ENCODE measurements around the gene CT45A3.
"Not testable (repeated sequence)": the region's sequence is repeated elsewhere in the genome, so short reads cannot be mapped to it uniquely, and the experiment has no call there.

CT45A3 gene, protein sequence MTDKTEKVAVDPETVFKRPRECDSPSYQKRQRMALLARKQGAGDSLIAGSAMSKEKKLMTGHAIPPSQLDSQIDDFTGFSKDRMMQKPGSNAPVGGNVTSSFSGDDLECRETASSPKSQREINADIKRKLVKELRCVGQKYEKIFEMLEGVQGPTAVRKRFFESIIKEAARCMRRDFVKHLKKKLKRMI

DNA sequence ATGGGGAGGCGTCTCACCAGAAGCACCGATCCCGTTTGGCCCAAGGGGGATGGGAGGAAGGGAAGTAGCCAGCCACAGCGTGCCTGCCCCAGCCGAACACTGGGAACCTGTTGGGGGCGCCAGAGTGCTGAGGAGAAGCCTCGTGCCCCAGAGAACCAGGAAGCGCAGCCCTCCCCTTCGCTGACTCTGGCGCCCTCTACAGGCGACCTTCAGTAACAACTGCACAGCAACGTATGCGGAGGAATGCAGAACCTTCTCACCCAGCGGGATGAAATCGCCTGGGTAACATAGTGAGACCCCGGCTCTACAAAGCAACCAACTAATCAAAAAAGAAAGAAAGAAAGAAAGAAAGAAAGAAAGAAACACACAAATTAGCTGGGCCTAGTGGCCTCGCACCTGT, at the start of gene CT45A3:
Gene CT45A3 (minus strand): TSS at position 101 of the 400 bp plus-strand sequence. CDS start 3,747 bp downstream, outside the sequence.
- H2AFZ ChIP-seq (ENCODE audit: low read depth, low read length, severe bottlenecking); H3K9ac ChIP-seq (ENCODE audit: low read length); H3K27me3 ChIP-seq (ENCODE audit: low read length); H3K27ac ChIP-seq (ENCODE audit: low read depth, low read length); H3K4me2 ChIP-seq (ENCODE audit: low read depth, low read length, poor library complexity, severe bottlenecking); H3K4me3 ChIP-seq (ENCODE audit: insufficient read depth, low read length, poor library complexity, severe bottlenecking); H3K9me3 ChIP-seq (ENCODE audit: insufficient read depth, low read length); H3F3A ChIP-seq (ENCODE audit: insufficient read depth); H3K36me3 ChIP-seq (ENCODE audit: low read length); H3K79me2 ChIP-seq (ENCODE audit: insufficient read depth, low read length); H4K20me1 ChIP-seq (ENCODE audit: low read depth, low read length); H3K9me2 ChIP-seq (replicated peaks; ENCODE audit: insufficient read depth, low read length): not testable (repeated sequence)

DNA sequence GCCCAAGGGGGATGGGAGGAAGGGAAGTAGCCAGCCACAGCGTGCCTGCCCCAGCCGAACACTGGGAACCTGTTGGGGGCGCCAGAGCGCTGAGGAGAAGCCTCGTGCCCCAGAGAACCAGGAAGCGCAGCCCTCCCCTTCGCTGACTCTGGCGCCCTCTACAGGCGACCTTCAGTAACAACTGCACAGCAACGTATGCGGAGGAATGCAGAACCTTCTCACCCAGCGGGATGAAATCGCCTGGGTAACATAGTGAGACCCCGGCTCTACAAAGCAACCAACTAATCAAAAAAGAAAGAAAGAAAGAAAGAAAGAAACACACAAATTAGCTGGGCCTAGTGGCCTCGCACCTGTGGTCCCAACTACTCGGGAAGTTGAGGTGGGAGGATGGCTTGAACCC, 34.7 kb upstream of the CT45A3 start, which contains the start of gene CT45A6:
Gene CT45A6 (minus strand): TSS at position 101 of the 400 bp plus-strand sequence. CDS start 3,794 bp downstream, outside the sequence.
- H3K79me2 ChIP-seq (ENCODE audit: insufficient read depth, low read length); H3K9me3 ChIP-seq (ENCODE audit: insufficient read depth, low read length); H3K4me3 ChIP-seq (ENCODE audit: insufficient read depth, low read length, poor library complexity, severe bottlenecking); H3K27me3 ChIP-seq (ENCODE audit: low read length); H3K27ac ChIP-seq (ENCODE audit: low read depth, low read length); H4K20me1 ChIP-seq (ENCODE audit: low read depth, low read length); H2AFZ ChIP-seq (ENCODE audit: low read depth, low read length, severe bottlenecking); H3K9me2 ChIP-seq (replicated peaks; ENCODE audit: insufficient read depth, low read length); H3K9ac ChIP-seq (ENCODE audit: low read length); H3K36me3 ChIP-seq (ENCODE audit: low read length); H3K4me2 ChIP-seq (ENCODE audit: low read depth, low read length, poor library complexity, severe bottlenecking); H3F3A ChIP-seq (ENCODE audit: insufficient read depth): not testable (repeated sequence)

DNA sequence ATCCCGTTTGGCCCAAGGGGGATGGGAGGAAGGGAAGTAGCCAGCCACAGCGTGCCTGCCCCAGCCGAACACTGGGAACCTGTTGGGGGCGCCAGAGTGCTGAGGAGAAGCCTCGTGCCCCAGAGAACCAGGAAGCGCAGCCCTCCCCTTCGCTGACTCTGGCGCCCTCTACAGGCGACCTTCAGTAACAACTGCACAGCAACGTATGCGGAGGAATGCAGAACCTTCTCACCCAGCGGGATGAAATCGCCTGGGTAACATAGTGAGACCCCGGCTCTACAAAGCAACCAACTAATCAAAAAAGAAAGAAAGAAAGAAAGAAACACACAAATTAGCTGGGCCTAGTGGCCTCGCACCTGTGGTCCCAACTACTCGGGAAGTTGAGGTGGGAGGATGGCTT, 17.4 kb upstream of the CT45A3 start, which contains the start of gene CT45A5:
Gene CT45A5 (minus strand): TSS at position 101 of the 400 bp plus-strand sequence. CDS start 3,774 bp downstream, outside the sequence.
- H3K27ac ChIP-seq (ENCODE audit: low read depth, low read length); H3K27me3 ChIP-seq (ENCODE audit: low read length); H3K9ac ChIP-seq (ENCODE audit: low read length); H2AFZ ChIP-seq (ENCODE audit: low read depth, low read length, severe bottlenecking); H3K4me3 ChIP-seq (ENCODE audit: insufficient read depth, low read length, poor library complexity, severe bottlenecking); H3F3A ChIP-seq (ENCODE audit: insufficient read depth); H3K79me2 ChIP-seq (ENCODE audit: insufficient read depth, low read length); H3K36me3 ChIP-seq (ENCODE audit: low read length); H3K9me3 ChIP-seq (ENCODE audit: insufficient read depth, low read length); H4K20me1 ChIP-seq (ENCODE audit: low read depth, low read length); H3K9me2 ChIP-seq (replicated peaks; ENCODE audit: insufficient read depth, low read length); H3K4me2 ChIP-seq (ENCODE audit: low read depth, low read length, poor library complexity, severe bottlenecking): not testable (repeated sequence)

DNA sequence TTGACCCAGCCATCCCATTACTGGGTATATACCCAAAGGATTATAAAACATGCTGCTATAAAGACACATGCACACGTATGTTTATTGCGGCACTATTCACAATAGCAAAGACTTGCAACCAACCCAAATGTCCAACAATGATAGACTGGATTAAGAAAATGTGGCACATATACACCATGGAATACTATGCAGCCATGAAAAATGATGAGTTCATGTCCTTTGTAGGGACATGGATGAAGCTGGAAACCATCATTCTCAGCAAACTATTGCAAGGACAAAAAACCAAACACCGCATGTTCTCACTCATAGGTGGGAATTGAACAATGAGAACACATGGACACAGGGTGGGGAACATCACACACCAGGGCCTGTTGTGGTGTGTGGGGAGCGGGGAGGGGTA, 23.3 kb downstream of the CT45A3 start:
- H4K20me1 ChIP-seq (ENCODE audit: low read depth, low read length); H3K27ac ChIP-seq (ENCODE audit: low read depth, low read length); H3K4me2 ChIP-seq (ENCODE audit: low read depth, low read length, poor library complexity, severe bottlenecking); H3K79me2 ChIP-seq (ENCODE audit: insufficient read depth, low read length); H3K9ac ChIP-seq (ENCODE audit: low read length); H3K9me2 ChIP-seq (replicated peaks; ENCODE audit: insufficient read depth, low read length); H3K36me3 ChIP-seq (ENCODE audit: low read length); H3K9me3 ChIP-seq (ENCODE audit: insufficient read depth, low read length); H3K27me3 ChIP-seq (ENCODE audit: low read length); H2AFZ ChIP-seq (ENCODE audit: low read depth, low read length, severe bottlenecking); H3F3A ChIP-seq (ENCODE audit: insufficient read depth); H3K4me3 ChIP-seq (ENCODE audit: insufficient read depth, low read length, poor library complexity, severe bottlenecking): not testable (repeated sequence)

DNA sequence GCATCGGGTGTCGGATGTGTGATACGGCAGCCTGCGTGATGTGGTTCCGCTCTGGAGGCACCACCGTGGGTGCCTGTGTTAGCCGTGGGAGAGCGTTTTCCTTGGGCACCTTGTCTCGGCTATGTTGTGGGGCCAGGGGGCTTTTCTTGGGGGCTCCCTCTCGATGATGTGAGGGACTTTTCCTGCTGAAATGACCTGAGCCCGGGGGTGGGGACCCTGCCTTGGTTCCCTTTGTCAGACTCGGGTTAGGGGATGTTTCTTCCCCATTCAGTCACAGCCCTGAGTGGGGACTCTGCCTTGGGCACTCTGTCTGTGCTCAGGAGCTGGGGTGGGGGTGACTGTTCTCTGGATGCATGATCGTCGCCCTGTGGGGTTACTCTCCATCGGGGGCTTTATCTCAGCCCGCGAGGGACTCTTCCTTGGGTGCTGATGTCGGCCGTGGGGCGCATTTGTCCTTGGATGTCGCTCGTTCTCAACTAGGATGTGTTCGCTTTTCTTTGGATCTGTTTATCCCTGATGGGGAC, 26.7 kb downstream of the CT45A3 start:
- Histone ChIP-seq H3K79me2 (ENCODE audit: insufficient read depth, low read length) (no peaks in the 10 kb centered on the region), H3K4me2 (ENCODE audit: low read depth, low read length, poor library complexity, severe bottlenecking) (no peak overlapping the region), H3K36me3 (ENCODE audit: low read length) (no peaks in the 10 kb centered on the region), H3K27ac (ENCODE audit: low read depth, low read length) (no peak overlapping the region), H3K9me2 (replicated peaks; ENCODE audit: insufficient read depth, low read length) (no peaks in the 10 kb centered on the region), H3K9ac (ENCODE audit: low read length) (no peak overlapping the region), H3F3A (ENCODE audit: insufficient read depth) (no peaks in the 10 kb centered on the region), H3K4me3 (ENCODE audit: insufficient read depth, low read length, poor library complexity, severe bottlenecking) (no peak overlapping the region), H3K9me3 (ENCODE audit: insufficient read depth, low read length) (no peaks in the 10 kb centered on the region), H4K20me1 (ENCODE audit: low read depth, low read length) (no peaks in the 10 kb centered on the region), H3K27me3 (ENCODE audit: low read length) (no peaks in the 10 kb centered on the region), H2AFZ (ENCODE audit: low read depth, low read length, severe bottlenecking) (no peak overlapping the region)
- TF ChIP-seq EZH2phosphoT487 (conservative IDR thresholded peaks at IDR 0.05; ENCODE audit: low read length), result no peak
- TF ChIP-seq, protein P1, sequence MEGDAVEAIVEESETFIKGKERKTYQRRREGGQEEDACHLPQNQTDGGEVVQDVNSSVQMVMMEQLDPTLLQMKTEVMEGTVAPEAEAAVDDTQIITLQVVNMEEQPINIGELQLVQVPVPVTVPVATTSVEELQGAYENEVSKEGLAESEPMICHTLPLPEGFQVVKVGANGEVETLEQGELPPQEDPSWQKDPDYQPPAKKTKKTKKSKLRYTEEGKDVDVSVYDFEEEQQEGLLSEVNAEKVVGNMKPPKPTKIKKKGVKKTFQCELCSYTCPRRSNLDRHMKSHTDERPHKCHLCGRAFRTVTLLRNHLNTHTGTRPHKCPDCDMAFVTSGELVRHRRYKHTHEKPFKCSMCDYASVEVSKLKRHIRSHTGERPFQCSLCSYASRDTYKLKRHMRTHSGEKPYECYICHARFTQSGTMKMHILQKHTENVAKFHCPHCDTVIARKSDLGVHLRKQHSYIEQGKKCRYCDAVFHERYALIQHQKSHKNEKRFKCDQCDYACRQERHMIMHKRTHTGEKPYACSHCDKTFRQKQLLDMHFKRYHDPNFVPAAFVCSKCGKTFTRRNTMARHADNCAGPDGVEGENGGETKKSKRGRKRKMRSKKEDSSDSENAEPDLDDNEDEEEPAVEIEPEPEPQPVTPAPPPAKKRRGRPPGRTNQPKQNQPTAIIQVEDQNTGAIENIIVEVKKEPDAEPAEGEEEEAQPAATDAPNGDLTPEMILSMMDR (IDR thresholded peaks at IDR 0.05; ENCODE audit: insufficient read depth, low read length, poor library complexity, severe bottlenecking), result no peak
